GM18907 (cell line): ENCODE measurements around the gene CD207.
A peak's percentile ranks its signal among the peaks of the same experiment; 100 is the strongest.
"Not testable (repeated sequence)": the region's sequence is repeated elsewhere in the genome, so short reads cannot be mapped to it uniquely, and the experiment has no call there.

Experiments used
- ATAC-seq: cut with Tn5 transposase; IDR thresholded peaks from one replicate; pipeline ENCODE4 v1.9.1; 2021; ENCODE audit warnings: mild to moderate bottlenecking, moderate library complexity; ENCODE audit not compliant: unreplicated experiment

CD207 gene

DNA sequence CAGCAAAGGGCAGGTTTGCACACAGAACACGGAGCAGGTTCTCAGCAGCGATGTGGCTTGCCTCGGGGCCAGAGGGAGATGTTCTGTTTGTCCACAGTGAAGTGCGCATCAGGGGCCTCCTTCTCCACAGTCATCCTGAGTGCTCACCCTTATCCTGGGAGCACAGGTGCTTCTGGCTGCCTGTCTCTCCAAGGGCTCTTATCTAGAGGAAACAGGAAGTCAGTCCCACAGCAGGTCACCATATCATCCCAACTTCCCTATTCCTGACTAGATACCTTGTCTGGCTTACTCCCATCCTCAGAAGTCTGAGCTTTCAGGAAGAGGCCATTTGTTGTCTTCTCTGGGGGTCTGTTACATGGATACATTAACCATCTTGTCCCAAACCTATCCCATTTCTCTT is at the start of gene CD207:
CD207 (minus strand) TSS at position 174 of the 400 bp plus-strand sequence; CDS start at position 134, 40 bp downstream.
- no peak for ATAC-seq

DNA sequence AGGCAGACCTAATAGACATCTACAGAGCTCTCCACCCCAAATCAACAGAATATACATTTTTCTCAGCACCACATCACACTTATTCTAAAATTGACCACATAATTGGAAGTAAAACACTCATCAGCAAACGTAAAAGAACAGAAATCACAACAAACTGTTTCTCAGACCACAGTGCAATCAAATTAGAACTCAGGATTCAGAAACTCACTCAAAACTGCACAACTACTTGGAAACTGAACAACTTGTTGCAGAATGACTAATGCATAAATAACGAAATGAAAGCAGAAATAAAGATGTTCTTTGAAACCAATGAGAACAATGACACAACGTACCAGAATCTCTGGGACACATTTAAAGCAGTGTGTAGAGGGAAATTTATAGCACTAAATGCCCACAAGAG is 42.9 kb upstream of the CD207 start:
- ATAC-seq: not testable (repeated sequence)

DNA sequence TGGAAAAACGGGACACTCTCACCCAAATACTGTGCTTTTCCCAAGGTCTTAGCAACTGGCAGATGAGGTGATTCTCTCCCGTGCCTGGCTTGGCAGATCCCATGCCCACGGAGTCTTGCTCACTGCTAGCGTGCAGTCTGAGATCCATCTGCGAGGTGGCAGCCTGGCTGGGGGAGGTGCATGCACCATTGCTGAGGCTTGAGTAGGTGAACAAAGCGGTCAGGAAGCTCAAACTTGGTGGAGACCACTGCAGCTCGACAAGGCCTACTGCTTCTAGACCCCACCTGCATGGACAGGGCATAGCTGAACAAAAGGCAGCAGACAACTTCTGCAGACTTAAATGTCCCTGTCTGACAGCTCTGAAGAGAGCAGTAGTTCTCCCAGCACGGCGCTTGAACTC is 40.5 kb upstream of the CD207 start:
- not testable (repeated sequence) for ATAC-seq

- ATAC-seq: no peak
Measured at GRCh38 chr2:70873541-70873940, 37.9 kb upstream of the CD207 start.

DNA sequence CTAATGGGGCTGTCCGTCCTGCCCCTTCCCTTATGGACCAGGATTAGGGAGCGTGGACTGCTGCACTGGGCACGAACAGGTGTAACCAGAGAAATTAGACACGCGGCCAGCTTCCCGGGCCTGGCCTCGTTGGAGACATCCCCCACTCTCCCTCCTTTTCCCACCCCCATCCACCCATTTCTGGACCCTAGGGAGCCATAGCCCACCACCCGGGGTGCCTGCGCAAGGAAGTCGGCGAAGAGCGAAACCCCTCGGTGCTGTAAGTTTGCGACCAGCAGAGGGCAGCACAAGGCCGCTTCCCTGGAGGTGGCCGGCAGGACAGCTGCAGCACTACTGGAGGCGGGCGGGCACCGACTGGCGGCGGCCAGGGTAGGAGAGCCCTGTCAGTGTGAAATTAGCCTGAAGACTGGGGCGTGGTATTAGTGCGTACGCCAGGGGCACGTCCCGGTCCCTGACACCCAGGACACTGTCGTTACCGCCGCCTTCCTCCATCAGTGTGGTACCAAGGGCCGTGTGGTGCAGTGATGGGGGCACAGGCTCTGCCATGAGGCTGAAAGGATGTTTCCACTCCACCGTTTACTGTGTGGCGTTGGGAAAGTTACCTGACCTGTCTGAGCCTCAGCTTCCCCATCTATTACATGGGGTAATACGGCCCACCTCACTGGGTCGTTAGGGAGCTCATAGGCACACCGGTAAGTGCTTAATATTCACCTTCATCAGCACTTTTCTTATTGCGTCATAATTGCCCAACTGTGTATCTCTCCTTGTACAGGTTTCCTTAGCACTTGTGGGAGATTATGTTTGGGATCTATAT is 36.0 kb upstream of the CD207 start:
- ATAC-seq: peak; percentile 73

DNA sequence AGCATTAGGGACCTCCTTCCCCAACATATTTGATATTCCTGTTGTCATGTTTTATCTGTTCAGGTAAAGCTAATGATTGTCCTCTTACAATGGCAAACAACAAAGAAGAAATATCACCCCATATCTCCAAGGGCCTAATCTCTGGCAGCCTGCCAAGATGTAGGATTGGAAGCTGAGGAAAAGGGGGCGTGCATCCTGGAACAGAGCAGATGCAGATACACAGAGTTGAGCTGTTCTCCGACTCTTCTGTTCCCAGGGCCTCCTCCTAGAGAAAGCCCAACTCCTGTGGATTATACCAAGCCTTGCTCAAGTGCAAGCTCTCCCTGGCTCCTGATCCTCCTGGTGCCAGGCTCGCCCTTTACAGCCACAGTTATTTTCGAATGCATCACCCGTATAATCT is 35.2 kb upstream of the CD207 start:
- ATAC-seq: no peak

DNA sequence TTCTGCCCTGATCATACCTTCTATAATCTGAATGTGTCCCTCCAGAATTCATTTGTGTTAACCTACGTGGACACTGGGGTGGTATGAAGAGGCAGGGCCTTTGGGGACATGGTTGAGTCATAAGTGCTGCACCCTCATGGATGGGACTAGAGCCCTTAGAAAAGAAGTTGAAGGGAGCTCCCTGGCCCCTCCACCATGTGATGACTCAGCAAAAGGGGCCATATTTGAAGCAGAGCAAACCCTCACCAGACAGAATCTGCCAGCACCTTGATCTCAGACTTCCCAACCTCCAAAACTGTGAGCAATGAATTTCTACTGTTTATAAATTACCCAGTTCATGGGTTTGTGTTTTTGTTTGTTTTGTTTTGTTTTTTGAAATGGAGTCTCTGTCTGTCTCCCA is 33.4 kb upstream of the CD207 start:
- ATAC-seq: no peak

GRCh38 chr2:70861777-70862625 is 26.4 kb upstream of the CD207 start:
- peak; percentile 54 for ATAC-seq

DNA sequence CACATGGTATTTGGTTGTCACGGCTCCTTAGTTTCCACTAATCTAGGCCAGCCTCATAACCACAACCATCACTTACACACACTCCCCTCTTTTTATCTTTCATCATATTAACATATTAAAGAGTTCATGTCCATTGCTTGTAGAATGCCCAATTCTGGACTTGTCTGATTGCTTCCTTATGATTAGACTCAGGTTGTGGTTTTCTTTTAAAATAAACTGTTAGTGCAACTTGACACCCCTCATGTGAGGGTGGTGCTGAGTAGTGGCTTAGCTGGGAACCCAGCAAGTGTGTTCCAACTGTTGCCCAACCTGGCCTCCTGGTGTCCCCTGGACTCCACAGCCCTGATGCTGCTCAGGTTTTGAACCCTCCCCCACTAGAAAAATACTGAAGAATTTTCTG is 20.1 kb upstream of the CD207 start:
- ATAC-seq: no peak

DNA sequence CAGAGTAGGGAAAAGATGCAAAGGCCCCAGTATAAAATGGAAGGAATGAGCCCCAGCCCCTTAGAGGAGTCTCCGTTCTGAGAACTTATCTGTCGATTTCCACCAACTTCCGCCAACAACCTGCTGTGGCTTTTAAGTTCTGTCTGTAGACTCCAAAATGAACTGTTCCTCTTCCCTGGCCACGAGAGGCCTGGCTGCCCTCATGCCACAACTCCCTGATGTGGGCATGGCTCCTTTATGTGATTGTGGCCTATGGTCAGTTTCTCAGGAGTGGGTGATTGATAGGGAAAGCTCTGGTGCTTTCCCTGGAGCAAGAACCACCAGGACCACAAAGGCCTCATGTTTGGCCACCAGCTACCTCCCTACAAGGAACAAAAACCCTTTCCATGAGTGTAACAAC is 18.8 kb upstream of the CD207 start:
- ATAC-seq: no peak

DNA sequence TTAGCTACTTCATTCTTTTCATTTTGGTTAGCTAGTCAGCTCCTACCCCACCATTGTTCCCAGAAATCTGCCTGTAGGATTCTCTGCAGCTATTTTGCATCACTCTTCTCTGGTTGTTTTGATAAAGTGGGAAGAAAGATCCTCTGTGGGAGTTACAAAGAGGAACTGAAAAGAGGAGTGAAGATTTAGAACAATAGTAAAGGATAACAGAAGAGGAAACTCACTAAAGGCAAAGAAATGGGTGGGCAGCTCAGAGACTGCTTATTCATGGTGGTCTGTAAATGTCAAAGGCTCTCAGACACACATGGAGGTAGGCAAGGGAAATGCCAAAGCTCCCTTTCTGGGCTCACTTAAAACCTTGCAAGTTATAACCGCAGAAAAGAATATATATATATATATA is 17.2 kb upstream of the CD207 start:
- no peak for ATAC-seq

- ATAC-seq: no peak
Measured at GRCh38 chr2:70851704-70852103, 16.1 kb upstream of the CD207 start.

DNA sequence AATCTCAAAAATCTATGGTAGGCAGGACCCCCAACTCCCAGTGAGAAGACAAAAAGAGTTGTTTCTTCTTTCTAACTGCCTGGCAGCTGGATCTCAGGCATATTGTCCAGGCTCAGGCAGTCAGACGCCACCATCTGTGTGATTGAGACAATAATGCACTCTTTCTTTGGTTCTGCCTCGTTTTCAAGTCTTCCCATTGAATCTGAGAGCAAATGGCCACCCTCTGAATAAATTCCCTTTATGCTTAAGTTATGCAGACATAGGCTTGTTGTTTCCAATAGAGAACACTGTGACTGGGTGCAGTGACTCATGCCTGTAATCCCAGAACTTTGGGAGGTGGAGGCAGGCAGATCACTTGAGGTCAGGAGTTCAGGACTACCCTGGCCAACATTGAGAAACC is 15.3 kb upstream of the CD207 start:
- no peak for ATAC-seq

GRCh38 chr2:70842401-70842800 is 6.8 kb upstream of the CD207 start:
- ATAC-seq: no peak

DNA sequence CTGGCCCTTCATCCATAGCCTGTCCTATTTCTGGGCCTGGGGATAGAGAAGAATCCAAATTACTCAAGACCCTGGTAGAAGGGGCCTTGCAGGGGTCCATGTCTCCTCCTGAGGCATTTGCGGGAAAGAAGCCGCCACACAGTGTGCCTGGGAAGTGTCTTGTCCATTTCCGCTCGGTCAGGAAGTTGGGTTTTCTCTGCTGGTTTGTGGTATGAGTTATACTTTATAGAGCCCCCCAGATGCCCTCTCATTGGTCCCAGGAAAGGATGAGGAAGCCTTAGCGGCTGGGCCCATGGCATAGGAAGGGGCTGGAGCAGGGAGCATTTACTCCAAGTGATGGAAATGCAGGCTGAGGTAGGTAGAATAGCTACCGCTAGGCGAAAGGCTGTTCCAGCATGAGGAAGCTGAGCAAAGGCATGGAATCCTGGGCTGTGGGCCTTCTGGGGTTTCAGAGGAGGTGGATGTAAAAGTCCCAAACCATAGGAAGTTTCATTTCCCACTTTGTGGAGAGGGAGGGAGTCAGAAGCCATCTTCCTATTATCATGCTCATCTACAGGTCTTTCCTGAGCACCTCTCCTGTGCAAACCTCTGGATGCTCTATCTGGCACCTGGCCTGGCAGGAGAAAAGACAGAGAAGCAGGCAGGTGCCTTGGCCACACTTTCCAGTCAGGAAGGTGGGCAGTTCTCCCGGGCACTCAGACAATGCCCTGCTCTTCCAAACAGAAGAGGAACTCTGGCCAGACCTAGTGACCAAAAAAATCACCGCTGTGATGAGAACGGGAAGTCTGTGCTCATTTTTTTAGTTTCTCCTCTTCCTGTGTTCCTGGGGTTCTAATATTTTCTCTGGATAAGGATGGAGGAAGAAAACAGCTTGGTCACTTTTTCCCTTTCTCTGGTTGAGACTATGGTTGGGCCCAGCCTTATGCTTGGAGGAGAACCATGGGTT is 2.6 kb upstream of the CD207 start:
- ATAC-seq: no peak

- no peak for ATAC-seq
Measured at GRCh38 chr2:70834881-70835280, 735 bp downstream of the CD207 start.

- no peak for ATAC-seq
Measured at GRCh38 chr2:70834106-70834505, 1.5 kb downstream of the CD207 start.

GRCh38 chr2:70833246-70833645 is 2.4 kb downstream of the CD207 start:
- no peak for ATAC-seq

DNA sequence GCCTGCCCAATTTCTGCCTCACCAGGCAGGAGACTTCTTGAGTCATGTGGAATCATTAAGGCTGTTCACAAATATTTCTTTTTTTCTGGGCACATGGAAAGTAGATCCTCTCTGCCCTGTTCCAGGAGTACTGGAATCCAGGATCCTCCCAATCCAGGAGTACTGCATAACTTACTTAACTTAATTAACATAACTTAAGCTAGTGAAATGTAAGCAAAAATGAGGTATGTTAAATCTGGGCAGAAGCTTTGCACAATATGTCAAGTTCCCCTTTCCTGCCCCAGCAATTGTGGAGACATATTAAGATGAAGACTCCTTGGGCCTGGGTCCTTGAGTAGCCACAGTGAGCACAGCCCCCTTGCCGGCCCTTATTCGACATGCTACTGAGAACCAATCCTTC is 3.2 kb downstream of the CD207 start:
- no peak for ATAC-seq

GRCh38 chr2:70831861-70832260 is 3.8 kb downstream of the CD207 start:
- ATAC-seq: no peak

DNA sequence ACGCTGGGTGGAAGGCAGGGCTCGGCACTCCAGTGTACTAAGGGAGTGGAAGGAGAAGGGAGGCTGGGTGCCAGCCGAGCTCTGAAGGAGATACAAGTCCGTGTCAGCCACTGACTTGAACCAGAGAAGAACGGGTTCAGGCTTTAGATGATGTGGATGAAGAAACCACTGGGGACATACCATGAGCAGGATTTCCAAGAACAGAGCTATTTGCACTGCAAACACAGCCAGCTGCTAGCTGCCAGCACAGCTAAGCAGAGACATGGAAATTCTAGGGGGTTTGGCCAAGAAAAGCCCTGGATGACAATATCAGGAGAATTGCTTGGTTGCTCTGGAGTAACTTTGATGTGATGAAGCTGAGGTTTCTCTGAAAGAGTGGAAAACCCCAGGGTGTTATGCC is 5.2 kb downstream of the CD207 start:
- no peak for ATAC-seq
